RKO (cell line): Measurements from ENCODE around the gene GNAI3.

Experiments used
- DNase-seq: peaks from one replicate; pipeline ENCODE4 v3.0.0-alpha.2; 2016; ENCODE audit warnings: low spot score

GNAI3 gene

GRCh38 chr1:109548321-109549267 lies at the start of gene GNAI3:
Gene GNAI3 (plus strand): TSS chr1:109548615. CDS start chr1:109548721, 106 bp downstream.
- DNase-seq, result peak; percentile 95

GRCh38 chr1:109499081-109499480 lies 49.3 kb upstream of the GNAI3 start:
- no peak for DNase-seq

- DNase-seq, result peak; percentile 48
Measured at GRCh38 chr1:109499661-109500536, 48.5 kb upstream of the GNAI3 start.

GRCh38 chr1:109500941-109501381 lies 47.5 kb upstream of the GNAI3 start:
- DNase-seq, result no peak

GRCh38 chr1:109501644-109502363 lies 46.6 kb upstream of the GNAI3 start:
- no peak for DNase-seq

- no peak for DNase-seq
Measured at GRCh38 chr1:109502364-109502851, 46.0 kb upstream of the GNAI3 start.

- no peak for DNase-seq
Measured at GRCh38 chr1:109503935-109504334, 44.5 kb upstream of the GNAI3 start.

GRCh38 chr1:109504974-109505373 lies 43.4 kb upstream of the GNAI3 start:
- no peak for DNase-seq

- DNase-seq, result no peak
Measured at GRCh38 chr1:109508001-109508872, 40.2 kb upstream of the GNAI3 start.

GRCh38 chr1:109508873-109509175 lies 39.6 kb upstream of the GNAI3 start:
- DNase-seq, result no peak

- peak; percentile 79 for DNase-seq
Measured at GRCh38 chr1:109509176-109510134, 39.0 kb upstream of the GNAI3 start, which contains the start of gene AMIGO1. Gene AMIGO1 (minus strand): TSS chr1:109509727. CDS start chr1:109508912, 815 bp downstream.

- no peak for DNase-seq
Measured at GRCh38 chr1:109513110-109513710, 35.2 kb upstream of the GNAI3 start.

- no peak for DNase-seq
Measured at GRCh38 chr1:109514846-109515245, 33.6 kb upstream of the GNAI3 start.

- no peak for DNase-seq
Measured at GRCh38 chr1:109516872-109517271, 31.5 kb upstream of the GNAI3 start.

GRCh38 chr1:109517337-109517736 lies 31.1 kb upstream of the GNAI3 start:
- DNase-seq, result no peak

- DNase-seq, result no peak
Measured at GRCh38 chr1:109521002-109521951, 27.1 kb upstream of the GNAI3 start.

- DNase-seq, result no peak
Measured at GRCh38 chr1:109522026-109522425, 26.4 kb upstream of the GNAI3 start.

GRCh38 chr1:109523706-109524105 lies 24.7 kb upstream of the GNAI3 start:
- no peak for DNase-seq
